IMR-90 (cell line): Measurements from ENCODE around the gene SERPINA1.

Source experiments
- MAZ ChIP-seq: IDR thresholded peaks from 2 replicates; pipeline ENCODE4 v1.6.1; 2012; ENCODE audit warnings: low read depth, mild to moderate bottlenecking, low read length, improper control_type of control experiment, moderate library complexity, borderline replicate concordance
- POLR2A ChIP-seq: IDR thresholded peaks from 2 replicates; pipeline ENCODE4 v1.6.1; 2012; ENCODE audit warnings: mild to moderate bottlenecking, low read depth, low read length
- RAD21 ChIP-seq: IDR thresholded peaks from 2 replicates; pipeline ENCODE4 v1.6.1; 2012; ENCODE audit warnings: low read length, improper control_type of control experiment
- SMC3 ChIP-seq: fragments of 150-350 bp; IDR thresholded peaks from 2 replicates; pipeline ENCODE4 v1.6.1; 2016; ENCODE audit warnings: low read depth, mild to moderate bottlenecking, antibody characterized with exemption, low read length, moderate library complexity
- TF ChIP-seq, protein P1 (sequence below): conservative IDR thresholded peaks from 2 replicates; pipeline ENCODE4 v1.5.1; 2012; ENCODE audit warnings: mild to moderate bottlenecking, low read depth, low read length, improper control_type of control experiment

DNA sequence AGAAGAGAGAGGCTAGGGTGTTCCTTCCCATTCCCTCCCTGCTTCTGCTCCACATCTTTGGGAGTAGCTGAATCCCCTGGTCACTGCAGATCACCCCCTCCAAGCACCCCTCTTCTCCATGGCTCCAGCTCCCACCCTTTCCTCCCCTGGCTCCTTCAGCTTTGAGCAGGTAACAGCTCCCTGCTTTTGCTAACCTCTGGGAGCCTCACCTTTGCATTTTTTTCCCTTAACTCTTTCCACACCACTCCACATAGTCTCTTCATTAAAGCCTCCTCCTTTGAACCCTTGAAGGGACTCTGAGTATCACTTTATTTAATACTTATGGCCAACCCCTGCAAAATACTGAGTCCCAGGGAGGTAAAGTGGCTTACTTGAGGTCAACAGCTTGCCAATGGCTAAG lies 39.6 kb downstream of the SERPINA1 start:
- TF ChIP-seq, protein P1, sequence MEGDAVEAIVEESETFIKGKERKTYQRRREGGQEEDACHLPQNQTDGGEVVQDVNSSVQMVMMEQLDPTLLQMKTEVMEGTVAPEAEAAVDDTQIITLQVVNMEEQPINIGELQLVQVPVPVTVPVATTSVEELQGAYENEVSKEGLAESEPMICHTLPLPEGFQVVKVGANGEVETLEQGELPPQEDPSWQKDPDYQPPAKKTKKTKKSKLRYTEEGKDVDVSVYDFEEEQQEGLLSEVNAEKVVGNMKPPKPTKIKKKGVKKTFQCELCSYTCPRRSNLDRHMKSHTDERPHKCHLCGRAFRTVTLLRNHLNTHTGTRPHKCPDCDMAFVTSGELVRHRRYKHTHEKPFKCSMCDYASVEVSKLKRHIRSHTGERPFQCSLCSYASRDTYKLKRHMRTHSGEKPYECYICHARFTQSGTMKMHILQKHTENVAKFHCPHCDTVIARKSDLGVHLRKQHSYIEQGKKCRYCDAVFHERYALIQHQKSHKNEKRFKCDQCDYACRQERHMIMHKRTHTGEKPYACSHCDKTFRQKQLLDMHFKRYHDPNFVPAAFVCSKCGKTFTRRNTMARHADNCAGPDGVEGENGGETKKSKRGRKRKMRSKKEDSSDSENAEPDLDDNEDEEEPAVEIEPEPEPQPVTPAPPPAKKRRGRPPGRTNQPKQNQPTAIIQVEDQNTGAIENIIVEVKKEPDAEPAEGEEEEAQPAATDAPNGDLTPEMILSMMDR = no peak
- no peak for TF ChIP-seq POLR2A
- no peak for TF ChIP-seq MAZ
- no peak for TF ChIP-seq RAD21
- TF ChIP-seq SMC3 = no peak
